K562 (cell line): Measurements from ENCODE around the gene AKR1D1. TPM values are rescaled to one million over a fixed set of nuclear protein-coding genes. Genes with fewer than 3 reads are reported as not detected.
A peak's percentile ranks its signal among the peaks of the same experiment; 100 is the strongest.

Source experiments
- ATAC-seq: fragments of 200-7000 bp; cut with Tn5 transposase; 3 replicates; pipeline ENCODE4 v1.9.1; 2020; ENCODE audit warnings: moderate library complexity
- BruUV-seq: library from RNA; stranded (reverse); fragments of 400-500 nt; replicated peaks from 2 replicates; lab custom pipeline; 2021; lab: Mats Ljungman, UMichigan
- CTCF ChIA-PET: fragments of 300-600 bp; formaldehyde crosslinking; extraction: SDS; loops from one replicate; lab custom pipeline; 2021; ENCODE audit warnings: low intra/inter-chr PET ratio; lab: Yijun Ruan, JAX
- POLR2A ChIA-PET: fragments of 300-600, 350-650 bp; sonication (Branson Sonifier 250); formaldehyde crosslinking; extraction: SDS; loops from one replicate; lab custom pipeline; 2021; ENCODE audit warnings: antibody characterized with exemption, inconsistent platforms; lab: Yijun Ruan, JAX
- DNase-seq, 4 experiments: peaks; one replicate each; pipeline versions ENCODE4 v3.0.0 to v3.0.0-alpha.2; 2011 to 2018; ENCODE audit warnings: low spot score in 3 of 4, mixed read lengths in 3 of 4; ENCODE audit errors: extremely low read depth in 1 of 4
- FAIRE-seq: peaks from 2 replicates; lab custom pipeline; 2011; peaks lifted over from hg19 to GRCh38; lab: Jason Lieb, UNC
- H2AFZ ChIP-seq: 2 replicates; pipeline ENCODE4 v1.6.0; 2011; ENCODE audit warnings: low read depth, low read length, control low read depth, inconsistent platforms
- H3K27ac ChIP-seq: fragments of 200-600 bp; 3 replicates; pipeline ENCODE4 v1.8.0; 2011; ENCODE audit warnings: low read depth, mild to moderate bottlenecking, control low read depth, inconsistent platforms, low read length, moderate library complexity, mixed read lengths; ENCODE audit errors: extremely low read depth
- H3K27me3 ChIP-seq, 2 experiments: fragments of 300-600 bp in 1 of 2; 2 replicates in 1 of 2; 3 replicates in 1 of 2; pipeline versions ENCODE4 v1.6.0 to v1.8.0; 2011; ENCODE audit warnings: inconsistent platforms in 2 of 2, low read length in 2 of 2, mild to moderate bottlenecking in 1 of 2, mixed read lengths in 1 of 2, moderate library complexity in 1 of 2; ENCODE audit not compliant: control insufficient read depth in 2 of 2, insufficient read depth in 2 of 2
- H3K36me3 ChIP-seq: fragments of 300-600 bp; 3 replicates; pipeline ENCODE4 v1.8.0; 2011; ENCODE audit warnings: mild to moderate bottlenecking, low read length, inconsistent platforms; ENCODE audit not compliant: control insufficient read depth, insufficient read depth
- H3K4me1 ChIP-seq, 2 experiments: fragments of 200-600 bp in 1 of 2; replicated peaks in 1 of 2; 2 replicates in 1 of 2; 3 replicates in 1 of 2; pipeline versions ENCODE4 v1.5.1 to v1.8.0; 2011; ENCODE audit warnings: inconsistent platforms in 2 of 2, low read length in 2 of 2, mild to moderate bottlenecking in 1 of 2, mixed read lengths in 1 of 2, moderate library complexity in 1 of 2; ENCODE audit not compliant: control insufficient read depth in 2 of 2, insufficient read depth in 2 of 2
- H3K4me2 ChIP-seq: 2 replicates; pipeline ENCODE4 v1.6.1; 2011; ENCODE audit warnings: low read length, control low read depth, inconsistent platforms, mixed read lengths; ENCODE audit not compliant: insufficient read depth
- H3K4me3 ChIP-seq: fragments of 200-600 bp; sonication (generic), shearing (Covaris generic); 2 replicates; pipeline ENCODE4 v1.5.1; 2016; ENCODE audit warnings: control low read depth, inconsistent platforms
- H3K79me2 ChIP-seq: fragments of 200-600 bp; 3 replicates; pipeline ENCODE4 v1.8.0; 2011; ENCODE audit warnings: low read length, inconsistent platforms; ENCODE audit not compliant: control insufficient read depth, insufficient read depth
- H3K9ac ChIP-seq, 2 experiments: 2 replicates each; pipeline versions ENCODE4 v1.6.0 to v1.6.1; 2011; ENCODE audit warnings: low read depth in 2 of 2, low read length in 2 of 2, control low read depth in 1 of 2, inconsistent platforms in 1 of 2, mild to moderate bottlenecking in 1 of 2, mixed read lengths in 1 of 2; ENCODE audit not compliant: insufficient read depth in 1 of 2
- H3K9me1 ChIP-seq: one replicate; pipeline ENCODE4 v1.6.0; 2011; ENCODE audit warnings: inconsistent platforms, mild to moderate bottlenecking, low read length, moderate library complexity; ENCODE audit not compliant: control insufficient read depth, insufficient read depth
- H3K9me3 ChIP-seq: replicated peaks from 2 replicates; pipeline ENCODE4 v1.5.1; 2011; ENCODE audit warnings: low read depth, low read length, inconsistent platforms; ENCODE audit not compliant: control insufficient read depth, insufficient read depth
- H4K20me1 ChIP-seq: replicated peaks from 2 replicates; pipeline ENCODE4 v1.6.1; 2011; ENCODE audit warnings: low read length, inconsistent platforms, mixed read lengths; ENCODE audit not compliant: control insufficient read depth, insufficient read depth
- AFF4 ChIP-seq: sonication (generic); formaldehyde crosslinking; IDR thresholded peaks from 2 replicates; pipeline ENCODE4 v1.8.0; 2023; ENCODE audit warnings: mild to moderate bottlenecking, missing genetic modification reagents
- ATF3 ChIP-seq, 2 experiments: fragments of 450-650 bp in 1 of 2; sonication (generic) in 1 of 2; formaldehyde crosslinking in 1 of 2; IDR thresholded peaks in 1 of 2; conservative IDR thresholded peaks in 1 of 2; 2 replicates each; pipeline versions ENCODE4 v1.6.1 to v1.8.1; 2016 to 2023; ENCODE audit warnings: mild to moderate bottlenecking in 2 of 2, moderate library complexity in 2 of 2, inconsistent platforms in 1 of 2, missing genetic modification reagents in 1 of 2
- CEBPB ChIP-seq: fragments of 450-650 bp; IDR thresholded peaks from 2 replicates; pipeline ENCODE4 v1.6.1; 2016; ENCODE audit warnings: missing genetic modification characterization, missing compliant biosample characterization
- CEBPG ChIP-seq, 3 experiments: fragments of 200-800 bp in 1 of 3; sonication (Bioruptor generic) in 1 of 3; sonication (generic) in 1 of 3; formaldehyde crosslinking in 1 of 3; IDR thresholded peaks in 2 of 3; conservative IDR thresholded peaks in 1 of 3; 2 replicates each; pipeline versions ENCODE4 v1.6.1 to v1.8.0; 2016 to 2022; ENCODE audit warnings: missing compliant biosample characterization in 2 of 3, missing genetic modification characterization in 2 of 3, mild to moderate bottlenecking in 1 of 3, missing genetic modification reagents in 1 of 3
- KDM4B ChIP-seq, 2 experiments: fragments of 450-650 bp in 1 of 2; sonication (generic) in 1 of 2; IDR thresholded peaks; 2 replicates each; pipeline ENCODE4 v1.6.1; 2016 to 2017; ENCODE audit warnings: borderline replicate concordance in 2 of 2, antibody characterized with exemption in 1 of 2, low read depth in 1 of 2, mild to moderate bottlenecking in 1 of 2
- TAF7 ChIP-seq: fragments of 450-650 bp; IDR thresholded peaks from 2 replicates; pipeline ENCODE4 v1.6.1; 2016; ENCODE audit warnings: missing genetic modification characterization, missing compliant biosample characterization
- TRIM24 ChIP-seq, 2 experiments: fragments of 450-650 bp; IDR thresholded peaks; 2 replicates each; pipeline ENCODE4 v1.6.1; 2016
- ZNF12 ChIP-seq: sonication (generic); formaldehyde crosslinking; IDR thresholded peaks from 2 replicates; pipeline ENCODE4 v1.4.0; 2020; ENCODE audit warnings: mild to moderate bottlenecking, missing genetic modification reagents
- whole genome bisulfite sequencing: fragments of 100-300 bp; shearing (Covaris generic); methylation state at CpG from one replicate; pipeline ENCODE4 v1.1.6; 2016; ENCODE audit warnings: low coverage, mixed read lengths; ENCODE audit not compliant: insufficient coverage; ENCODE audit errors: missing lambda C conversion rate; 5-methylcytosine and 5-hydroxymethylcytosine counted together
- in situ Hi-C: fragments of 300-500 bp; cut with MboI; formaldehyde crosslinking; loops from 4 replicates; pipeline ENCODE4 v1.15.0; 2018; ENCODE audit warnings: inconsistent platforms, mixed read lengths
- intact Hi-C: fragments of 100-400 bp; cut with micrococcal nuclease; formaldehyde crosslinking; loops from 2 replicates; pipeline ENCODE4 v1.14.2; 2022
- polyA plus RNA-seq, 8 experiments: library from polyadenylated mRNA; depleted of rRNA in 4 of 8; stranded (reverse) in 5 of 8; unstranded in 3 of 8; fragments of >200 nt; fragmentation: Nextera tagmentation in 2 of 8; fragmentation: Illumina TruSeq in 1 of 8; extraction: Ambion mirVana in 2 of 8; extraction: Trizol in 1 of 8; gene quantifications; 2 replicates each; pipeline versions ENCODE4 v1.2.1 to v1.2.3, GENCODE V29; 2011 to 2014; ENCODE audit warnings: inconsistent platforms in 1 of 8, missing spikeins in 1 of 8
- total RNA-seq, 7 experiments: library from RNA; depleted of rRNA in 6 of 7; stranded (reverse); fragments of >200 nt in 6 of 7; fragmentation: Illumina TruSeq in 2 of 7; extraction: Trizol in 2 of 7; gene quantifications; 2 replicates each; pipeline versions ENCODE4 v1.2.1 to v1.2.3, GENCODE V29; 2011 to 2021; ENCODE audit warnings: low replicate concordance in 1 of 7

The AKR1D1 gene
- total and polyA plus RNA-seq, 9 of the 15 experiments (the other 6 are each of a cell fraction or from before 2014, with no cell fraction given), result not detected

GRCh38 chr7:138120140-138120827 is 44.0 kb downstream of the AKR1D1 start:
- no peak for TF ChIP-seq ZNF12 (CRISPR knock-in tag)
- TF ChIP-seq ATF3 (IDR thresholded peaks at IDR 0.05), result 0 out of 2 replicates have a peak, but pooled peaks have one; percentile 17
- TF ChIP-seq ATF3 (CRISPR knock-in tag; conservative IDR thresholded peaks at IDR 0.05), result no peak
- no peak for TF ChIP-seq TAF7 (tag)
- TF ChIP-seq TRIM24 (IDR thresholded peaks at IDR 0.05), result peak; percentile 23 to 33; a peak in 2 of 4 replicates
- peak; percentile 20; the same call in 1 of the 2 replicates for TF ChIP-seq CEBPG (CRISPR knock-in tag; IDR thresholded peaks at IDR 0.05)
- TF ChIP-seq CEBPG (tag; conservative IDR thresholded peaks at IDR 0.05 in 1 of 2, IDR thresholded peaks at IDR 0.05 in 1 of 2), result peak; percentile 46 to 65
- no peak for TF ChIP-seq AFF4
- peak; percentile 83 for TF ChIP-seq CEBPB (tag)
- no peak for TF ChIP-seq KDM4B (IDR thresholded peaks at IDR 0.05; ENCODE audit: borderline replicate concordance in 2 of 2, low read depth in 1 of 2)
- POLR2A ChIA-PET, result interaction anchor here (0.7 to 1.1 kb wide), 2 partner anchors 11 to 98 kb away, joined by 3 read pairs; no protein-coding TSS in a partner anchor
- intact Hi-C loops (no loop called here), in situ Hi-C loops (no loop called here)
- no peak overlapping the region for H3K27ac ChIP-seq
- H3K4me3 ChIP-seq, result no peak overlapping the region
- peaks cover 0 to 5% of the 10 kb centered on the region in 2 experiments; a peak in 1 of 5 replicates for H3K4me1 ChIP-seq
- no peak overlapping the region for H2AFZ ChIP-seq
- no TSS peak for BruUV-seq
- H3K36me3 ChIP-seq, result no peaks in the 10 kb centered on the region
- DNase-seq (no peak), FAIRE-seq (no peak), ATAC-seq (no peak)
- H3K9me1 ChIP-seq, result no peaks in the 10 kb centered on the region
- no peaks in the 10 kb centered on the region for H3K79me2 ChIP-seq
- no peak overlapping the region for H3K4me2 ChIP-seq
- H4K20me1 ChIP-seq, result no peaks in the 10 kb centered on the region
- WGBS, result 2% methylated on average over 10 of the region's 10 CpGs
- H3K27me3 ChIP-seq, result peaks cover 30 to 58% of the 10 kb centered on the region in 2 experiments
- no peak overlapping the region for H3K9ac ChIP-seq
- CTCF ChIA-PET, result no interaction called here
- H3K9me3 ChIP-seq, result no peaks in the 10 kb centered on the region
